ENCODE measurements around the gene TXNDC5. TPM values are rescaled to one million over a fixed set of nuclear protein-coding genes. Genes with fewer than 3 reads are reported as not detected.

Gene TXNDC5
- total RNA-seq, 1 experiment from 2014 or later, result 177 TPM

DNA sequence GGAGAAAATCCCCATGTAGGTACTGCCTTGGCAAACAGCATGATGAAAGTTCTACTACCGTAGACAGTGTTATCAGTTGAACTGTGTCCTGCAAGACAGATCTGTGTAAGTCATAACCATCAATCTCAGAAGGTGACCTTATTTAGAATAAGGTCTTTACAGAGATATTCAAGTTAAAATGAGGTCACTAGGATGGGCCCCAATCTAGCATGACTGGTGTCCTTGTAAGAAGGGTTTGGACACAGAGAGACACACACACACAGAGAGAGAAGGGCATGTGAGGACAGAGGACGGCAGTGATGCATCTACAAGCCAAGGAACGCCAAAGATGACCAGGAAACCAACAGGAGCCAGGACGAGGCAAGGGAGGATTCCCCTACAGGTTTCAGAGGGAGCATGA lies 8.8 kb downstream of the TXNDC5 start:
- in situ Hi-C loops (cut with HindIII; ENCODE audit: low pct_unique_long_range_greater_than_20kb, low sequenced_read_pairs), result no loop called here
- POLR2A ChIA-PET, result no interaction called here
- no peaks in the 10 kb centered on the region for H3K4me1 ChIP-seq (ENCODE audit: control insufficient read depth, insufficient read depth, low read length)
- no peaks in the 10 kb centered on the region for H3K9me3 ChIP-seq (ENCODE audit: control insufficient read depth, insufficient read depth, low read depth, low read length)
- no peak overlapping the region for H3K27ac ChIP-seq (ENCODE audit: low read length)
- DNase-seq (ENCODE audit: low read depth, low spot score) (no peak), ATAC-seq (no peak)
- TF ChIP-seq, protein P1, sequence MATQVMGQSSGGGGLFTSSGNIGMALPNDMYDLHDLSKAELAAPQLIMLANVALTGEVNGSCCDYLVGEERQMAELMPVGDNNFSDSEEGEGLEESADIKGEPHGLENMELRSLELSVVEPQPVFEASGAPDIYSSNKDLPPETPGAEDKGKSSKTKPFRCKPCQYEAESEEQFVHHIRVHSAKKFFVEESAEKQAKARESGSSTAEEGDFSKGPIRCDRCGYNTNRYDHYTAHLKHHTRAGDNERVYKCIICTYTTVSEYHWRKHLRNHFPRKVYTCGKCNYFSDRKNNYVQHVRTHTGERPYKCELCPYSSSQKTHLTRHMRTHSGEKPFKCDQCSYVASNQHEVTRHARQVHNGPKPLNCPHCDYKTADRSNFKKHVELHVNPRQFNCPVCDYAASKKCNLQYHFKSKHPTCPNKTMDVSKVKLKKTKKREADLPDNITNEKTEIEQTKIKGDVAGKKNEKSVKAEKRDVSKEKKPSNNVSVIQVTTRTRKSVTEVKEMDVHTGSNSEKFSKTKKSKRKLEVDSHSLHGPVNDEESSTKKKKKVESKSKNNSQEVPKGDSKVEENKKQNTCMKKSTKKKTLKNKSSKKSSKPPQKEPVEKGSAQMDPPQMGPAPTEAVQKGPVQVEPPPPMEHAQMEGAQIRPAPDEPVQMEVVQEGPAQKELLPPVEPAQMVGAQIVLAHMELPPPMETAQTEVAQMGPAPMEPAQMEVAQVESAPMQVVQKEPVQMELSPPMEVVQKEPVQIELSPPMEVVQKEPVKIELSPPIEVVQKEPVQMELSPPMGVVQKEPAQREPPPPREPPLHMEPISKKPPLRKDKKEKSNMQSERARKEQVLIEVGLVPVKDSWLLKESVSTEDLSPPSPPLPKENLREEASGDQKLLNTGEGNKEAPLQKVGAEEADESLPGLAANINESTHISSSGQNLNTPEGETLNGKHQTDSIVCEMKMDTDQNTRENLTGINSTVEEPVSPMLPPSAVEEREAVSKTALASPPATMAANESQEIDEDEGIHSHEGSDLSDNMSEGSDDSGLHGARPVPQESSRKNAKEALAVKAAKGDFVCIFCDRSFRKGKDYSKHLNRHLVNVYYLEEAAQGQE (IDR thresholded peaks at IDR 0.05; ENCODE audit: insufficient read depth in 1 of 2, low read depth in 2 of 2, low read length in 1 of 2), result no peak
- TF ChIP-seq POLR2AphosphoS5 (IDR thresholded peaks at IDR 0.05; ENCODE audit: low read depth, low read length), result no peak
- TF ChIP-seq, protein P2, sequence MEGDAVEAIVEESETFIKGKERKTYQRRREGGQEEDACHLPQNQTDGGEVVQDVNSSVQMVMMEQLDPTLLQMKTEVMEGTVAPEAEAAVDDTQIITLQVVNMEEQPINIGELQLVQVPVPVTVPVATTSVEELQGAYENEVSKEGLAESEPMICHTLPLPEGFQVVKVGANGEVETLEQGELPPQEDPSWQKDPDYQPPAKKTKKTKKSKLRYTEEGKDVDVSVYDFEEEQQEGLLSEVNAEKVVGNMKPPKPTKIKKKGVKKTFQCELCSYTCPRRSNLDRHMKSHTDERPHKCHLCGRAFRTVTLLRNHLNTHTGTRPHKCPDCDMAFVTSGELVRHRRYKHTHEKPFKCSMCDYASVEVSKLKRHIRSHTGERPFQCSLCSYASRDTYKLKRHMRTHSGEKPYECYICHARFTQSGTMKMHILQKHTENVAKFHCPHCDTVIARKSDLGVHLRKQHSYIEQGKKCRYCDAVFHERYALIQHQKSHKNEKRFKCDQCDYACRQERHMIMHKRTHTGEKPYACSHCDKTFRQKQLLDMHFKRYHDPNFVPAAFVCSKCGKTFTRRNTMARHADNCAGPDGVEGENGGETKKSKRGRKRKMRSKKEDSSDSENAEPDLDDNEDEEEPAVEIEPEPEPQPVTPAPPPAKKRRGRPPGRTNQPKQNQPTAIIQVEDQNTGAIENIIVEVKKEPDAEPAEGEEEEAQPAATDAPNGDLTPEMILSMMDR (IDR thresholded peaks at IDR 0.05), result no peak
- no peak for TF ChIP-seq SIN3A (IDR thresholded peaks at IDR 0.05; ENCODE audit: borderline replicate concordance, insufficient read depth, low read depth, low read length)
- intact Hi-C loops (cut with micrococcal nuclease; ENCODE audit: unreplicated experiment), result no loop called here
- H3K4me3 ChIP-seq (ENCODE audit: low read depth in 2 of 2, low read length in 2 of 2), result no peak overlapping the region
- BruUV-seq (replicated peaks), result no TSS peak
- CTCF ChIA-PET, result no interaction called here
- H3K27me3 ChIP-seq (ENCODE audit: control insufficient read depth, insufficient read depth, low read length), result no peaks in the 10 kb centered on the region
- H3K36me3 ChIP-seq (ENCODE audit: control insufficient read depth, insufficient read depth, low read length), result peaks cover 45% of the 10 kb centered on the region

DNA sequence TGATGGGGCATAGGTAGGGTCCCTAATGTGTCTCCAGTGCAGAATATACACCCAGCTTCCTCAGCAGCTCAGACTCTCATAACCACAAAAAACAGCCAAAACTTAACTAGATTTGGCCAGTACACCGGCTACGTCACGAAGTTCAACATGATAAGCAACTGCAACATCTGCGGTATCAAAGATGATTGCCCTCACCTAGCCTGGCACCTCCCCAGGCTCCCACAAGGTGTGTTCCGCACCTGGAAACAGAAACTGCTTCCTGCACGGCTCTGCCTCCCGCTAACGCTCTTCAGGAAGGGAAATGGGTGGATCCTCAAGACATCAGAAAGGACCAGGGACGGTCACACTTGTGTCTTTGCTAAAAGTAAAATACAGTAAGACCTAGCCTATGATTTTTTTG lies 9.5 kb downstream of the TXNDC5 start:
- in situ Hi-C loops (cut with HindIII; ENCODE audit: low pct_unique_long_range_greater_than_20kb, low sequenced_read_pairs), result no loop called here
- intact Hi-C loops (cut with micrococcal nuclease; ENCODE audit: unreplicated experiment), result no loop called here
- Histone ChIP-seq H3K4me1 (ENCODE audit: control insufficient read depth, insufficient read depth, low read length) (no peaks in the 10 kb centered on the region), H3K4me3 (ENCODE audit: low read depth in 2 of 2, low read length in 2 of 2) (no peak overlapping the region), H3K9me3 (ENCODE audit: control insufficient read depth, insufficient read depth, low read depth, low read length) (no peaks in the 10 kb centered on the region), H3K36me3 (ENCODE audit: control insufficient read depth, insufficient read depth, low read length) (peaks cover 47% of the 10 kb centered on the region), H3K27me3 (ENCODE audit: control insufficient read depth, insufficient read depth, low read length) (no peaks in the 10 kb centered on the region), H3K27ac (ENCODE audit: low read length) (no peak overlapping the region)
- ATAC-seq, result no peak
- POLR2A ChIA-PET, result no interaction called here
- no peak for DNase-seq (ENCODE audit: low read depth, low spot score)
- TF ChIP-seq SIN3A (IDR thresholded peaks at IDR 0.05; ENCODE audit: borderline replicate concordance, insufficient read depth, low read depth, low read length) (no peak), POLR2AphosphoS5 (IDR thresholded peaks at IDR 0.05; ENCODE audit: low read depth, low read length) (no peak), TCF7L2 (IDR thresholded peaks at IDR 0.05; ENCODE audit: low read depth, low read length) (no peak)
- TF ChIP-seq, protein P1 (IDR thresholded peaks at IDR 0.05; ENCODE audit: insufficient read depth in 1 of 2, low read depth in 2 of 2, low read length in 1 of 2), result no peak
- TF ChIP-seq, protein P2 (IDR thresholded peaks at IDR 0.05), result no peak
- BruUV-seq (replicated peaks), result no TSS peak
- CTCF ChIA-PET, result no interaction called here
